ENCODE results near the gene MCEMP1.

Gene MCEMP1

GRCh38 chr19:7699003-7699402 lies 22.1 kb downstream of the MCEMP1 start:
- DNase-seq: no peak

GRCh38 chr19:7699417-7700401 lies 22.8 kb downstream of the MCEMP1 start:
- DNase-seq: no peak

GRCh38 chr19:7701049-7701653 lies 24.3 kb downstream of the MCEMP1 start:
- DNase-seq: no peak

DNA sequence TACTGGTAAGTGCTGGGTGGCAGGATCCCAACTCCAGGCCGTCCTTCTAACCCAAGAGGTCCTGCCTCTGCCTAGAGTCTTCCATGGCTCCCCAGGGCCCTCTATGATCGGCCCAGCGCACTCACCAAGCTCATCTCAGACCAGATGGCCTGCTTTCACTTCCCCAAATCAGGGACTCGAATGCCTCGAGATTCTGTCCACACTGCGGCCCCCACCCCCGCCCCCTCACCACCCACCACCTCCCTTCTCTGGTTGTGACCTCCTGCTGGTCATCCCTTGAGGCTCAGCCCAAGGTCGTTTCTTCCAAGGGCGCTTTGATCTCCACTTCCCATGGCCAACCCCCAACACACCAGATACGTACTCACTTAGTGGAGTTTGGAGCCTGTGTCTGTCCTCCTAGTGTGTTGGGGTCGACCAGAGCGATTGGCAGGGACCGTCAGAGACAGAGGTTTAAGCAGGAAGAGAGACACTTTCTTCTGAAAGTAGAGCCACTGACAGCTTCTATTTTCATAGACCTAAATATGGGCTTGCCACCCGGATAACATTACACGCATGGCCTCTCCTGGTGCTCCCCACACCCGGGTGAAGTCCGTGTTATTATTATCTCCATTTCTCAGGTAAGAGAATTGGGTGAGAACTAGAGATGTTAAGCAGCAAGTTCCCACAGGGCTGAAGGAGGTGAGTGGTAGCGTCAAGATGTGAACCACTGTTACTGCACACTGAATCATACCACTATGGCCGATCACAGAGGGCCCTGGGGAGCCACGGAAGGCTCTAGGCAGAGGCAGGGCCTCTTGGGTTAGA lies 25.0 kb downstream of the MCEMP1 start, which contains the start of gene FCER2:
Gene FCER2 (minus strand): TSS at position 478 of the 804 bp plus-strand sequence. CDS start 2,371 bp downstream, outside the sequence.
- DNase-seq: no peak

- no peak for DNase-seq
Observed at GRCh38 chr19:7703332-7703731, 26.4 kb downstream of the MCEMP1 start.

DNA sequence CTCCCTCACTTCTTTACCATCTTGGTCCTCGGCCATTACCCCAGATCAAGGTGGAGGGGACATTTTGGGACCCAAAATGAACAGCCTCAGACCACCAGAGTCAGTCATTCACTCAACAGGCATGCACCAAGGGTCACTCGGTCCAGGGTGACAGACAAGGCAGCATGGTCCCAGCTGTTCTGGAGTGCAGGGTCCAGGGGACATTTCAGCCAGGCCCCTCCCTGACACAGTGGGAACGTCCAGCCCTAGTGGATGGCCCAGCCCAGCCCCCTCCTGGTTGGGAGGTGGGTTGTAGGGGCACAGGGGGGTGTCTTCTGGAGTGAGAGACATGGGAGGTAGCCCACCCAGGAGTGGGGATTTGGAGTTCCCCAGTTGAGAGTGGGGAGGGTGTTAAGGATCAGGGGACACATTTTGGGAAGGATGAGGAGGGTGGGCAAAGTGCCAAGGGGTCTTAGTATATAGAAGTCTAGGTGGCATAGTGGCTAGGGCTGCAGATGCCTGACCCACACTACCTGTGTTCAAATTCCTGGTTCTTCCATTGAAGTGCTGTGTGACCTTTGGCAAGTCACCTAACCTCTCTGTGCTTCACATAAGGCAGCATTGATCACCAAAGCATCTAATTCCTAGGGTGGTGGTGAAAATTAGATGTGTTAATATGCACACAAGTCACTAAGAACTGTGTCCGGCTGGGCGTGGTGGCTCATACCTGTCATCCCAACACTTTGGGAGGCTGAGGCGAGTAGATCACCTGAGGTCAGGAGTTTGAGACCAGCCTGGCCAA lies 27.6 kb downstream of the MCEMP1 start:
- DNase-seq: no peak

GRCh38 chr19:7705387-7706187 lies 28.7 kb downstream of the MCEMP1 start:
- DNase-seq: no peak

GRCh38 chr19:7706188-7706954 lies 29.5 kb downstream of the MCEMP1 start:
- no peak for DNase-seq

DNA sequence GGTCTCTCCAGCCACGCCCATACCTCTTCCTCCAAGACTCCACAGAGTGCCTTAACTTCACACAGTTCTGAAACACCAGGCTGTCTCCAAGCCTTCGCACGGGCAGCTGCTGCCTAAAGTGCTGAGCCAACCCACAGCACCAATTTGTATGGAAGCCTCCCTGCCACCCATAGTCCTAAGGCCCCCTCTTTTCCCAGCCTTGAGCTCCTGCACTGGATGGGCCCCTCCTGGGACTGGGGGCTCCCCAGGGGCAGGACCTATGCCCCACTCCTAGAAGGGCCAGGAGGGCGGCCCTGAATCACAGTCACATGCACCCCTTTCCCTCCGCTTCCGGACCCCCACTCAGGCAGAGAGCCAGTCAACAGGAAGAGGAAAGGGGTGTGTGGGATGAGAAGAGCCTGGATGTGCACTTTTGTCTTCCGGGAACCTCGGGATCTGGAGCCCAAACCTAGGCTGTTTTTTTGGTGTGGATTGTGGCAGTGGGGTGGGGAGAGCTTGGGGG lies 30.1 kb downstream of the MCEMP1 start:
- DNase-seq: no peak

DNA sequence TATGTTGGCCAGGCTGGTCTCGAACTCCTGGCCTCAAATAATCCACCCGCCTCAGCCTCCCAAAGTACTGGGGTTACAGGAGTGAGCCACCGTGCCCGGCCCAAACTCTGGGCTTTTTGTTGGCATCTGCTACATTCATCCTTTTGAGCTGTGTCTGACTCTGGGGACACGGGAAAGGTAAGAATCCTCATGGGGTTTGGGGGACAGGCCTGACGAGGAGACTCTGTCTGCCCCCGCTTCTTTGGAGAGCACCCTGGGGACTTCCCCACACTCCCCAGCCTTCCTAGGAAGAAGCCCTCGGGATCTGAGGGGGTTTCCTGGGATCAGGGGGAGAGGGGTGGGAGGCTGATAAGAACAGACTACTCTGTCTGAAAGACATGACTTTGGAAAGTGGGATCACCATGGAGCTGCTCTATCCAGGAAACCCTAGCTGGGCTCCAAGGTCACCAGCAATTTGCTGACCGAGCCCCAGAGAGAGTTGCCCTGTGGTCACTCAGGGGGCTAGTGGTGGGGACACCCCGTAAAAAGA lies 33.1 kb downstream of the MCEMP1 start:
- no peak for DNase-seq

GRCh38 chr19:7710616-7711015 lies 33.7 kb downstream of the MCEMP1 start:
- no peak for DNase-seq

DNA sequence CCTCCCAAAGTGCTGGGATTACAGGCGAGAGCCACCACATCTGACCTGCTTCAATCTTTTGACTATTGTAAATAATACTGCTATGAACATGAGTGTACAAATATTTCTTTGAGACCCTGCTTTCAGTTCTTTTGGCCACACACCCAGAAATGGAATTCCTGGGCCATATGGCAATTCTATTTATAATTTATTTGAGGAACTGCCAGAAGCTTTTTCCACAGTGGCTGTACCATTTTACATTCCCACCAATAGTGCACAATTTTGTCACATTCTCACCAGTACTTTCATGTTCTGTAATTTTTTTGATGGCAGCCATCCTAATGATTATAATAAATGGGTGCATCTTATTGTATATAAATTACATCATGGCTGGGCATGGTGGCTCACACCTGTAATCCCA lies 38.8 kb downstream of the MCEMP1 start:
- DNase-seq: no peak

GRCh38 chr19:7716762-7717161 lies 39.9 kb downstream of the MCEMP1 start:
- DNase-seq: no peak

DNA sequence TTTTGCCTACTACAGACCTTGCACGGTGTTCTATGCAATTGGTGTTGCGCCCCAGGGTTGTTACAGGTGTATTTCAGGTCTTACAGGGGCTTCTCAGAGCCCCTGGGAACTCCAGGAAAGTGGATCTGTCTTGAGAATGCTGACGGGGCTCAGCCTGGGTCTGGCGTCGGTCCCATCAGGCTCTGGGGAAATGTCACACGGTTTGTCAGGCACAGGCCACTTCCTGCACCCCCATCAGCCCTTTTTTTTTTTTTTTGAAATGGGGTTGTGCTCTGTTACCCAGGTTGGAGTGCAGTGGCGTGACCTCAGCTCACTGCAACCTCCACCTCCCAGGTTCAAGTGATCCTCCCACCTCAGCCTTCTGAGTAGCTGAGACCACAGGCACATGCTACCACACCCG lies 41.8 kb downstream of the MCEMP1 start:
- DNase-seq: no peak

DNA sequence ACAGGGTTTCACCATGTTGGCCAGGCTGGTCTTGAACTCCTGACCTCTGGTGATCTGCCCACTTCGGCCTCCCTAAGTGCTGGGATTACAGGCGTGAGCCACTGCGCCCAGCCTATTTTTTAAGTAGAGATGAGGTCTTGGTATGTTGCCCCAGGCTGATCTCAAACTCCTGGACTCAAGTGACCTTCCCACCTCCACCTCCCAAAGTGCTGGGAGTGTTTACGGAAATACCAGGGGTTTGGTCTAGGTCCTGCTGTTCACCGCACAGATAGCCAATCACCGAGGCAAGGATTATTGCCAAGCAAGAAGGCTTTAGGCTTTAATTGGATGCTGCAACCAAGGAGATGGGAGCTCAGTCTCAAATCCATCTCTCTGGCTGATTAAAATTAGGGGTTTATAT lies 43.5 kb downstream of the MCEMP1 start:
- DNase-seq: no peak

DNA sequence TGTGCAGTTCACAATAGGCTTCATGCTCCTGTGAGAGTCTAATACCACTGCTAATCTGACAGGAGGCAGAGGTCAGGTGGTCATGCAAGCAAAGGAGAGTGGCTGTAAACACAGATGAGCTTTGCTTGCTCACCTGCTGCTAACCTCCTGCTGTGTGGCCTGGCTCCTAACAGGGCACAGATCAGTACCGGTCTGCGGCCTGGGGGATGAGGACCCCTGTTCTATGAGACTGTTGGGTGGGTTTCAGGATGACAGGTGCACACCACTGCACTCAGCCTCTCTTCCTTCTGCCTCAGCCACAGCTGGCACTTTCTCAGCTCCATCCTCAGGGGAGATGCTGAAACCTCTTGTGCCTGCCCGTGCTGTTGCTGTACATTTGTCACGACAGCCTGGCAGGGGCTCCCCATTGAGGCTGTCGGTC lies 45.4 kb downstream of the MCEMP1 start:
- DNase-seq: no peak

GRCh38 chr19:7725791-7726190 lies 48.9 kb downstream of the MCEMP1 start:
- DNase-seq: no peak

GRCh38 chr19:7729211-7729610 lies 52.3 kb downstream of the MCEMP1 start:
- no peak for DNase-seq

Measured in NCI-H446 treated with DMSO at 0.1 percent for 48 hours (cell line).